Stimulated activated naive CD4-positive, alpha-beta T cell treated with Interleukin-2 at 50 U/mL for 16 hours (primary cell): ENCODE data around the gene BMPER.

Source experiments
- DNase-seq: peaks from one replicate; lab custom pipeline; 2025; lab: John Stamatoyannopoulos, UW

BMPER gene

DNA sequence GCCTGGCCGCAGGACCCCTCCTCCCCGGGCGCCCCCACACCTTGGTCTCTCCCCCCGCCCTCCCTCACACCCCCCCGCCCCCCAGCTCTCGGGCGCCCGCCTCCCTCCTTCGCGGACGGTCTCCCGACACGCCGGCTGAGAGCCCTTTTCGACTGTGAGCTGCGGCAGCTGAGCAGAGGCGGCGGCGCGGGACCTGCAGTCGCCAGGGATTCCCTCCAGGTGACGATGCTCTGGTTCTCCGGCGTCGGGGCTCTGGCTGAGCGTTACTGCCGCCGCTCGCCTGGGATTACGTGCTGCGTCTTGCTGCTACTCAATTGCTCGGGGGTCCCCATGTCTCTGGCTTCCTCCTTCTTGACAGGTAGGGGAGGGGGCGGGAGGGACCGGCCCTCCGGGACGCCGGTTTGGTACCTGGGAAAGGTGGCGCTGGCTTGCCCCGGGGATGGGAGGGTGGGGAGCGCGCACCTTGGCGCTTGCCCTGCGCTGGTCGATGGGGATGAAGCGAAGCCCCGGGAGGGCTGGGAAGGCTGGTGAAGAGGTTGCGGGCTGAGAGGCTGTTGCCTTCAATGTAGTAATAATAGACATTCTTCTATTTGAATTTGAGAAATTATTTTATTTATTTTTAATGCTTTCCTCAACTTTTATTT lies at the start of gene BMPER:
Gene BMPER (plus strand): TSS at position 151 of the 644 bp plus-strand sequence. CDS start 75 bp downstream, at position 226.
- no peak for DNase-seq

DNA sequence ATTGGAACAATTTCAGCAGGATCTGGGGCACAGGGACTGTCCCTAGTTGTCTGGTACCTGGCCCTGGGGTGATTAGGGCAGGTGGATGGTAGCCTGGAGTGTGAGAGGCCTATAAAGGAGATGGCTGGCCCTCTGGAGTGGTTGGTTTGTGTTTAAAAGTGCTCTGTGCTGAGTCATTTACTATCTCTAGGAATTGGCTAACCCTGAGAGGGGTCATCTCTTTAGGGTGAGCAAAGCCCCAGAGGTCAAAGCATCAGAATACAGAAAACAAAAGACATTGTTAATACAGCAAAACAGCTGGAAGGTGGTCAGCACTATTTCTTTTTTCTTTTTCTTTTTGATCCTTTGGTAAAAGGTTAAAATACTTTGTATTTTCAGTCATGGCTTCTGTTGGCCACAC lies 43.4 kb upstream of the BMPER start:
- no peak for DNase-seq

DNA sequence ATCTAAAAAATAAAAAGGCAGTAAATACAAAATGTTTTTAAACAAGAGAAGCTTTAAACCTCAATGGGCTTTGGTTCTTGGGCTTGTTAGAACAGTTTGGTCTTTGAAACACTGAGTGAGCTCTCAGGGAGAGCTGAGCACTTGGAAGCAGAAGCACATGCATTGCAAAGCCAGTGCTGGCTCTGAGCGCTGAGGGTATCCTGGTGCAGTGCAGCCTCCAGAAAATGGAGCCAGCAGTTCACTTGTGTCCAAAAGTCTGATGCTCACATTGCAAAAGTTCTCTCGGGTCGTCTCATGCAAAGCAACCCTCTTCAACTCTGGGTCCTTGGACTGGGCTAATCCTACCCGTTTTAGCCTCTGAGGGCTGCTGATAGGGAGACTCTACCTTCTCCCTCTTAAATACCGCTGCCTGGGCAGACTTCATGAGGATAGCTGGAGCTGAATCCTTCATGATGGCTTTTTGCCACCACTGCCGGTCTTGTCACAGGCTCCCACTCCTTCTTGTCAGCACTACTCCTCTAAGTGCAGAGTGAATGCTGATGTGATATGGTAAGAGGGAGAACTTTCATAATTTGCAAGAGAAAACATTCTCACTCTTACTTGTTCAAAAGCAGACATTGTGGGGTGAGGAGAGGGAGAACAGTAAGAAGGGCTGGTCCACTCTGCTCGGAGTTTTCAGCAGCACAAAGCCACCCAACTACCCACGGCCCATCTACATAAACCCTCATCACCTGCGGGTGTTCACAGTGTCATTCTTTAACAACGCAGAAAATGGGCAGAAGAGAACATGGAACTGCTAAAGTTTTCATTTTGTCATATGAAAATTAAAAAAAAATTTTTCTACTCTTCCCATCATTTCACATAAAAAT lies 42.2 kb upstream of the BMPER start:
- DNase-seq = no peak

DNA sequence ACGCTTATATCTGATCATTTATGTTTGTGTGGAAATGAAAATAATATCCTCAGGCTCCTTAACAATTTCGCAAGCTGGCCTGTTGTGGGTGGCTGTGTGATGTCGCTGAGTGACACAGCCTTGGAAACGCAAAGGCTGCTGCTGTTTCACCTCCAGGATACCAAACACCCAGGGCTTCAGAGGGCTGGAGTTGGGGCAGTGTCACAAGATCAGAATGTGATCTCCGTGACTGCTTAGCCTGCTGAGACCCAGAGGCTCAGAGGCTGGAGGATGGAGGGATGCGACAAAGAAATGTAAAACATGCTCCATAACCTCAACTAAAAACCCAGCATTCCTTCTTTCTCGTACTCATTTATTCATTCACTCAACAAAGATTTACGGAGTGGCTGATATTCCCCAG lies 37.2 kb upstream of the BMPER start:
- DNase-seq = no peak

DNA sequence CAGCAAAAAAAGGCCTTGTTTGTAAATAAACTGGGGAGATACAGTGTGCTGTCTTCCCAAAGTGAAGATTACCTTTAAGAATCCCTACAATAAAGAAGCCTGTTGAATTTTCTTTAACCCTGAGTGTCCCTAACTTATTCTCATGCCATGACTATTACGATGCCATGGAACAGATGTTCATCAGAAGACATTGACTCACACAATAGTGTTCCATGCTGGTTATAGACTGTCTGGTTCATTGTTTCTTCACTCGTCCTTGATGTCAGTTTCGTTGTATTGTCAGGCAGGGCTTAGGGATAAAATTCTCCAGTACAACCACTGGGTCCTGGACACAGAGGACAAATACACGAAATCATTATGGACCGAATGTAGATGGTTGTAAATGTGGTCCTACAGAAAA lies 36.2 kb upstream of the BMPER start:
- DNase-seq = no peak

DNA sequence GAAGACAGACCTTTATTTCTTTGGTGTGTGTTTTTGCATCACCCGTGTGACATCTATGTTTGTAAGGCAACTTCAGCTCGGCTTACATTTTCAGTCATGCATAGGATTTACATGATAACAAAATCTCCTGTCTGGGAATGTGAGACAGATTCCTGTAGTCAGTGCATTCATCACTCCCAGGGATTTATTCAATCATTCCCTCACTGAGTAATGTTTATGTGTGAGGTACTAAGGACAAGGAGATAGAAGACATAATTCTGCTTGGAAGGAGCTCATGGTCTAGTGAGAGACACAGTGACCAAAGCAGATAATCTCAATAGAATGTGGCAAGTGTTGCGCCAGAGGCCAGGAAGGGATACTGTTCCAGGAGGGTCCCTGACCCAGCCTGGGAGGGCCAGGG lies 35.2 kb upstream of the BMPER start:
- DNase-seq = no peak

DNA sequence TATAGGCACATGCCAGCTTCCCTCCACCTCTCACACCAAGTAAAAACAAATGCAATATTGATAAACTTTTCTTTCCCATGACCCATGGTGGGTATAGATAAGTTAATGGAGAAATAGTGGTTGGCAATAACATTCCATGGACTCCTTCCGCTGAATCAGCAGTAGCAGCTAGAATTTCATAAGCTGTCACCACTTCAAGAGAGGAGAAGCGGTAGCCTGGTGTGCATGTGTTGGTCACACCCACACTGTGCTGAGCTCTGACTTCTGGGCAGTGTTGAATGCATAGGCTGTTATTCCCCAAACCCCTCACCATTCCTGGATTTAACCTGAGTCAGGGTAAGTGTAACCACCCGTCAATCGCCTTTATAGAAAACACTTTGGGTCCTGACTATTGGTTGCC lies 32.5 kb upstream of the BMPER start:
- DNase-seq = no peak

DNA sequence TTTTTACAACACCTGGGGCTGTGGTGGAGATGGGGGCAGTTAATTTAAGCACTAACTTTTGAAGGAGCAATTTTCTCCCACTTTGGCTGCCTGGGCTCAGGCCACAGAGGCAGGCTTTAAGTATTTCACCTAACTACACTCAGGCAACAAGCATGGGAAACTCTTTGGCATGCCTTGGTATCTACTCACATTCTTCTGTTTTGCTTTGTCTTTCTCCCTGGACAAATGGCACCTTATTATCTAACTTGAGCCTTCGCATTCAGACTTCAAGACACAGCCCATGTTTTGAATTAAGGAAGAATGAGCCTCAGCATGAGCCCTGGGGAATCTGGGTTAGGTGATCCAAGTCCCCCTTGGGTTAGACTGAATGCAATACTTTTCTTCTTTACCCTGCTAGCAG lies 31.8 kb upstream of the BMPER start:
- DNase-seq = no peak

DNA sequence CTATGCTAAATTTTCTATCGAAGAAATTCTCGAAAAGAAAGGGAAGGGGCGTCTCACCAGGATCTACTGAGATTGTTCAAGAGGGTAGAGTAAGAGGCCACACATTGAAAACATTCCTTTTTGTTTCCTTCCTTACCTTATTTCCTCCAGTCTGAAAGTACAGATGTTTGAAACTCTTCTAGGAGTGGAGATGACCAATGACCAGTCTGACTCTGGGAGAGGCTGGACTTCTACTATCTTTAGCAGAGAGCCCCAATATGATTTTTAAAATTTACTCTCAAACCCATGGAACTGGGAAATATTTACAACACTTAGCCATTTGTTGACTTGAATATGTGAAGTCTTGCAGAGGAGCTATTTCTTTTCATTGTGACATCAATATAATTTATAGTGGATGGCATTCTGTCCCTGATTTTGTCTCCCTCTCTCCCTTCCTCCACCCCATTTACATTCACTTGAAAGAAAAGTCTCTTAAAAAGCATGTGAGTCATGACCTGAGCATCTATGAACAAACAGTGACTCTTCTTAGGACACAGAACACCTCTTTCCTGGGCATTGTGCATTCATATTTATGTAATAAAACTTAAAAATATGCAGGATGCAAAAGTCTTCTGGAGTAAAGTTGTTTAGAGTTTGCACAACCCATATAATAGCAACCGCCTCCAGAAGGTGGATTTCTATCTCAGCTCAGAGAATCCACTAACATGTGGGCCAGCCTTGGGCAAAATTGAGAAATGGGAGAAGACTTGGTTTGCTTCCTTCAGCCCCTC lies 31.2 kb upstream of the BMPER start:
- DNase-seq = no peak

DNA sequence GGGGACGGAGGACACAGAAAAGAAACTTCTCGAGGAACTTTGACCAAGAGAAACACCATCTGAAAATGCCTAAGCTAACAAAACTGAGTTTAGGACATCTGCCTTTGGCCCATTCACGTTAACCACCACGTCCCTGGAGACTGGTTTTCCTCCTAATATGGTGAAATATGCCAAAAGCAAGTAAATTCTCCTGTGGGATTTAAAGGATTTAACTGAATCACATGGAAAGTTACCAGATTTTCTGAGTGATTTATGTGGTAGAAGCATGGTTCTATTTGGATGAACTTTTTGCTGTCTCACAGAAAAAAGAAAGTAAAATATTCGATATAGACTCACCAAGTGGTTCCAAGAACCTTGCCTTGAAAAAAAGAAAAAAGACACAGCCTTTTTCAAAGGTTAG lies 30.4 kb upstream of the BMPER start:
- DNase-seq = no peak

DNA sequence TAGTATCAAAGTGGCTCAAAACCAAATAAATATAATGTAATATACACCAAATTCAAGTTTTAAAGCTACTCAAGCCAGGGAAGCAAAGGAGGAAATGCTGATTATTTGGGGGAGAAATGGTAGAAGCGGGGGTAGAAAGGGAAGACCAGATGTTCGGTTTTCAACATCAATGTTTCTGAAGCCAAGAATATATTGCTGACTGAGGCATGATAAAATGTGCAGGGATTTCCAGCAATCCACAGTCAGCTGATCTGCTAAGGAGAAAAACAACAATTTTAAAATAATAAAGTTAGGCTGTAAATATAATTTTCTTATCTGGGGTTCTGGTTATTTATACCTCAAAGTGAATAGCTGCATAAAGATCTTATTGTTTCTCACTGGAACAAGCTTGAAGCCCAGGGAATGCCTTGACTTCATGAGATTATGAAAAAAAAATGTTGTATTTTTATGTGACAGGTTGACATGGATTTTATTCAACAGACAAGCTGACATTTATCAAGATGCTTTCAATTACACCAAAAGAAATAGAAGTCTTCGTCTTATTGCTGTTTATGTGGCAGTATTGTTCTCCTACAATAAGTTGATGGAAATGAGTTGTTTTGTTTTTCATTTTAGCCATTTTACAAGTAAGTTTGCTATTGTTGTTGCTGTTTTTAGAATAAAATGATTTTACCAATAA lies 28.6 kb upstream of the BMPER start:
- DNase-seq = no peak

DNA sequence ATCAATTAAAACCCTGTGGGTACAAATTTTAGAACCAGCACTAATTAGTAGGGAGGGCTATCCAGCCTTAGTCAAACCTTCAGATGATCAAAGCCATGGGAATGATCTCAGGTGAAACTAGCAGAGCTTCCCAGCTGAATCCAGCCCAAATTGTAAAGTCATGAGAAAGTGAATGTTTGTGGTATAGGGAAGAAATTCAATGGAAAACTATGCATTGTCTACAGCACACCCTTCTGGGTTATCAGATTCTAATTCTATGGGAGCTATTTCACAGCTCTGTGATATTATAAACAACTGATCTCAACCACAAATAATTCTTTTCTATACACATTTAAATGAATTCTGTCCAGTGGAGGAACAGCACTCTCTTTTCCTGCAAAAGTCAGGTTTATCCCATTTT lies 24.6 kb upstream of the BMPER start:
- no peak for DNase-seq

DNA sequence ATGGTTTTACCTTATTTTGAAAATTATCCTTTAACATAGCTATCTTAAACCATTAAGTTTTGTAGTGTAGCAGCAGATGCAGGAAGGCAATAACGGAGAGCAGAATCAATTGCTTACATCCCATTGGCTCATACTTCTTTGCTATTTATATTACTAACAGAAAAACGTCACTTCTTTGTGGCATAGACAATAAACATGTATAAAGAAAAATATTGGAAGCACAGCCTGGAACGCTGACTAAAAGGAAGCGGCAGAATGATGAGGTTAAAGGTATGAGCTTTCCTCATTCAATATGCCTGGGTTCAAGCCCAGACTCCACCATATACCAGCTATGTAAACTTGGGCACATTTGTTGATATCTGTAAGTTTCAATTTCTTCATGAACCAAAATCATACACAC lies 24.0 kb upstream of the BMPER start:
- DNase-seq = no peak

DNA sequence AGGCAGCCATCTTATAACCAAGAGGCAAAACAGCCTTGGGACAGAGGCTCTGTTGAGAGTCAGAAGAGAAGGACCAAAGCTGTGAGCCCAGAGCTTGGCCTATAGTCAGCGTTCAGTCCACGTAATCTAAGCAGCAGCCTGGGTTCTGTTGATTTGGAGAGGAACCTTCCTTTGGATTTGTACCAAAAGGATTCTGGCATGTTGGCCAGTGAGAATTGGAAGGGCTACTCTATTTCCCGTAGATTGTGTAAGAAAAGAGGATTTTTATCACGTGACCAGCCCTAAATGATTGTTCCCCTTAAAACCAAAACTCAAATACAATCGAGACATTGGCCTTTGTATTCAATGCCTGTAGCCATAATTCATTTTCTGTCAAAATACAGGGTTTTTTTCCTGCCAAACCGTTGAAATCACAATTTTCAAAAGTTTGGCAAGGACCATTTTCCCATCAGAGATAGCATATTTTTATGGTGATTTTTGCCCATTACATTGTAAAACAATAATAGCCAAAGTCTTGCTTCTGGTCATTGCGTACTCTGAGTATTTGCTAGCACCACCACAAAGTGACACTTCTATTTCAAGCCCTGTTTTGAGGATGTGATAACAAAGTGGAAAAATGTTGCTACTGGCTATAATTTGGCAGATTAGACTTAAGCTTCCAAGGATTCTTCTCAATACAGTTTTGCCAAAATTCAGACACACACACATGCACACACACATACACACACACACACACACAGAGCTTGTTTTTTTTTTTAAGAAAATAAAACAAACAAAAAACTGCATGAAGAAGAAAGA lies 23.1 kb upstream of the BMPER start:
- DNase-seq = no peak

DNA sequence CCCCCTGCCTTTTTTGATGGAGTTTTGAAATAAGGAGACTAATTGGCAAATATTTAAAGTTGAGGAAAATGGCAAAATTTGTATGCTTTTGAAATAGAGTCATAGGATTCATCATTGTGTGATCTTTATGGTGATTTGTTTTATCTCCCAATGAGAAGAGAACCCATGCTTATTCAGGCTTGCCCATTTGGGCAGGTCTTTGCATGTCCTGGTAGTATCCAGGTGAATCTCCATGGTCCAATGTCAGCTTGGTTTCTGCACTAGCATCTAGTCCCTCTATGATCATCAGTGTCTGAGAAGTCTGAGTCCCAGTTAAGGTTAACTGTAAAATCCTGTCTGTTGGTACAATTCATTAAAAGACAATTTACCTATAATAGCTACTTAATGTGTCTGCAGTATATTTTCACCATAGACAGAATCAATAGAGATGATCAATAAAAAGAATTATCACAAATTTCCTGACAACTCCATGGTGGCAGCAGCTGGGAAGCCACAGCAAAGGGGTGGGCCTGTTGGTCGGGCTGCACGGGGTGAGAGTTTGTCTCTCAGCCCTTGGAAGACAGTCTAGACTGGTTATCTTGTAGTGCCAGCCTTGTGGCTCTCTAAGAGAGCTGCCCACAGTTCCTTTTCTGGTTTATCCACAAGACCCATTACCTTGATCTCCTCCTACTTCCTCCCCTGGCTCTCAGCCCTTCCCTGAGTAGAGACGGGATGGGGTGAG lies 22.2 kb upstream of the BMPER start:
- DNase-seq = no peak

DNA sequence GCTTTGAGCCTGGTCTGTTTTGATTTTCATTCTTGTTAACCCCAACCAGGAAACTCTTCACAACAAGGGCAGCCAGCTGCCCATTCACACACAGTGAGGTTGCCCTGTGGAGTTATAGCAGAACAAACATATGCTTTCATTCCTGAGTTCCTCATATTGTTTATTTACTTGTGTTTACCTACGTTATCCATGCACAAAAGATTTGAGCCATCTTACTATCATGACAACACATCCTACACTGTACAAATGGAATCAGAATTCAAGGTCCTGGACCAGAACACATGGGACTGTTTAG lies 21.7 kb upstream of the BMPER start:
- DNase-seq = no peak

DNA sequence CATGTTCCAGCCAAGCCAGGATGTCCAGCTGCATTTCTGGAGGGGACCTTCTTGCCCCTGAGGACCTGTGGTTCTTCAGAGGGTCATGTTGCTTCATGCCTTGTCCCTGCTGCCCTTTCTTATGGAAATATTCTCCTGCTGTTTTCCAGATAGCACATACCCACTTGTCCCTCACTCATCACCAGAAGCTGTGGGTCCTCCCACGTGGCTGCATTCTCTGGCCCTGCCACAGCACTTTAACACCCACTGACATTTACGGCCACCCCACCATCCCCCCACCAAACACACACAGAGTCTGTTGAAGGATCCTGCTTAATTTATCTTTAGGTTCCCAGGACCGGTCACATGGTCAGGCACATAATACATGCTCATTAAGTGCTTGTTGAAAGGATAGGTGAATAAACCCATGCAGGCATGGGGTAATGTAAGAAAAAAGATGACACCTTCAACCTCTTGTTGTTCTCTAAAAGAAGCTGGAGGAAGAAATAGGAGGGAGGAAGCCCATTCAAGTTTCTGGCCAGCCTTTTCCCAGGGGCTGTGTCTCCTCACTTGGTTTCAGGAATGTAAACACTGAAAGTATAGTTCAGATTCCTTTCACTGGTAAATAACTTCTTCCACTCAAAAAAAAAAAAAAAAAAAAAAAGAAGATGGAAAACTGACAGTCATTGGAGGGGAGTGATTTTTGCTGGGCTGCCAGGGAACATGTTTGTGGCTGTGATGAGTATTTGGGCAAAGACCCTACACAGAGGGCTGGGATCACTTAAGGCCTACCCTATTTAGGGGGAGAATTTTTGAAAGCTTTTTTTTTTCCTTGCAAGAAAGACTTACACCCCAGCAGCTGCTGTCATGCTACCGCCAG lies 19.8 kb upstream of the BMPER start:
- no peak for DNase-seq

DNA sequence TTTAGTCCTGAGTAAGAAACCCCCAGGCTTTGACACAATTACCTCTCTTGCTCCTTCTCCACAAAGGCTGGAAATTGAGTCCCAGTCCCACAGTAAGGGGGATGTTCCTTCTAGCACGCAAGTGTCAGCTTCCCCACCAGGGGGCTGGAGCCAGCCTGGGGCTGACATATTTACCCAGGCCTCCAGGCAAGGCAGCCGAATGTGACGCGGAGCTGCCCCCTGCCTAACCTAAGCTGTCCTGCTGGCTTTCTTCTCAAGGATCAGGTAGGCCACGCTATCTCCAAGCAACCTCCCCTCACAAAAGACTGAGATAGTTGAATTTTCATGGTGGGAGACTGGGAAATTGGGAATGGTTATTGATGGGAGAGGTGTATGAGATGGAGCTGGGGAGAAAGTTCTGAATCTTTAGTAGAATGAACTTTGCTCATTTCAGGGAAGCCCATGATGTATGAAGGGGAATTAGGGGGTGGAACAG lies 19.2 kb upstream of the BMPER start:
- DNase-seq = no peak

DNA sequence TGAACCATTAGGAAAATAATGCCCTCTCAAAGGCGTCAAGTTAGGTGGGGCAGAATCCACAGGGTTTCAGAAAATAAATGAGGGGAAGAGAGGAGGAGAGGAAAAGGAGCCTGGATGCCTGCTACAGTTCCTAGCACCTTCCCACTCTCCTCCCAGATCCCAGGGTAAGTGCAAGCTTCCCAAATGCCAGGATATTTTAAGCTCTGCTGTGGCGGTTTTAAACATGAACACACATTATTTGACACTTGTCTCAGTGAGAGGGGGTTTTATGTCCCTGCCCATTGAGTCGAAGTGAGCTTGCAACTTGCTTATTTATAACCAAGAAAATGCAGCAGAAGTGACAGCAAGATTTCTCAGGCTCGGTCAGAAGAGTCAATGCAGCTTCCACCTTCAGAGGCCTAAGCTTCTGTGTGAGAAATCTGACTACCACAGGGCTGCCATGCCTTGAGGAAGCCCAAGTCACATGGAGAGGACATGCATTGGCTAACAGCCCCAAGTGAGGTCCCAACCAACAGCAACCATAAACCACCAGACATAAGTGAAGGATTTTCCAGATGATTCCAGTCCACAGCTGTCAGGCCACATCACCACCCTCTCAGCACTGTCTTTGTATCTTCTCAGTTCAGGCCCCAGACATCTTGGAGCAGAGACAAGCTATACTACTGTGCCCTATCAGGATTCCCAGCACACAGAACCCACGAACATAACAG lies 17.9 kb upstream of the BMPER start:
- DNase-seq = no peak
